Mesendoderm (in vitro differentiated cells): ENCODE data around the gene TTC33.

ENCODE experiments used
- DNase-seq: peaks from one replicate; pipeline ENCODE4 v3.0.0; 2013
- H2AK5ac ChIP-seq: 2 replicates; pipeline ENCODE4 v1.6.1; 2013; ENCODE audit warnings: low read length, inconsistent platforms
- H2BK120ac ChIP-seq: 2 replicates; pipeline ENCODE4 v1.6.1; 2013; ENCODE audit warnings: low read depth, mild to moderate bottlenecking, low read length, moderate library complexity, mixed read lengths
- H2BK15ac ChIP-seq: replicated peaks from 2 replicates; pipeline ENCODE4 v1.6.1; 2013; ENCODE audit warnings: low read depth, mild to moderate bottlenecking, moderate library complexity
- H2BK5ac ChIP-seq: 2 replicates; pipeline ENCODE4 v1.6.1; 2013; ENCODE audit warnings: low read length, inconsistent platforms
- H3K18ac ChIP-seq: 2 replicates; pipeline ENCODE4 v1.6.1; 2013; ENCODE audit warnings: mild to moderate bottlenecking, low read length, mixed read lengths
- H3K23ac ChIP-seq: one replicate; pipeline ENCODE4 v1.6.1; 2013; ENCODE audit warnings: low read length
- H3K27ac ChIP-seq: 2 replicates; pipeline ENCODE4 v1.5.1; 2013; ENCODE audit warnings: low read depth, mild to moderate bottlenecking, inconsistent platforms, low read length, moderate library complexity
- H3K27me3 ChIP-seq: 2 replicates; pipeline ENCODE4 v1.6.1; 2013; ENCODE audit warnings: low read length, control low read depth, mild to moderate bottlenecking, inconsistent platforms; ENCODE audit not compliant: insufficient read depth, poor library complexity
- H3K36me3 ChIP-seq: 2 replicates; pipeline ENCODE4 v1.6.1; 2013; ENCODE audit warnings: low read length, inconsistent platforms; ENCODE audit not compliant: control insufficient read depth, insufficient read depth
- H3K4ac ChIP-seq: one replicate; pipeline ENCODE4 v1.6.1; 2013; ENCODE audit warnings: low read depth, mild to moderate bottlenecking, low read length, moderate library complexity
- H3K4me1 ChIP-seq: 2 replicates; pipeline ENCODE4 v1.6.1; 2013; ENCODE audit warnings: low read depth, low read length, inconsistent platforms; ENCODE audit not compliant: control insufficient read depth
- H3K4me2 ChIP-seq: 2 replicates; pipeline ENCODE4 v1.6.1; 2013; ENCODE audit warnings: low read length
- H3K4me3 ChIP-seq: 2 replicates; pipeline ENCODE4 v1.5.1; 2013; ENCODE audit warnings: mild to moderate bottlenecking, low read length
- H3K56ac ChIP-seq: one replicate; pipeline ENCODE4 v1.6.1; 2013; ENCODE audit warnings: low read length
- H3K79me1 ChIP-seq: 2 replicates; pipeline ENCODE4 v1.6.1; 2013; ENCODE audit warnings: low read length, inconsistent platforms
- H3K79me2 ChIP-seq: 2 replicates; pipeline ENCODE4 v1.6.1; 2013; ENCODE audit warnings: mild to moderate bottlenecking, low read length; ENCODE audit not compliant: control insufficient read depth, insufficient read depth
- H3K9ac ChIP-seq: 2 replicates; pipeline ENCODE4 v1.6.1; 2013; ENCODE audit warnings: low read length, inconsistent platforms
- H4K5ac ChIP-seq: one replicate; pipeline ENCODE4 v1.6.1; 2013; ENCODE audit warnings: low read length
- H4K8ac ChIP-seq: one replicate; pipeline ENCODE4 v1.6.1; 2013; ENCODE audit warnings: low read depth, mild to moderate bottlenecking, control low read depth, low read length, moderate library complexity
- WGBS: extraction: QIAGEN DNeasy Blood & Tissue Kit; methylation state at CpG from one replicate; pipeline ENCODE4 v1.1.7; 2013; ENCODE audit warnings: low lambda C conversion rate, missing lambda C conversion rate; ENCODE audit not compliant: insufficient coverage; ENCODE audit errors: extremely low coverage; 5-methylcytosine and 5-hydroxymethylcytosine counted together

TTC33 gene

DNA sequence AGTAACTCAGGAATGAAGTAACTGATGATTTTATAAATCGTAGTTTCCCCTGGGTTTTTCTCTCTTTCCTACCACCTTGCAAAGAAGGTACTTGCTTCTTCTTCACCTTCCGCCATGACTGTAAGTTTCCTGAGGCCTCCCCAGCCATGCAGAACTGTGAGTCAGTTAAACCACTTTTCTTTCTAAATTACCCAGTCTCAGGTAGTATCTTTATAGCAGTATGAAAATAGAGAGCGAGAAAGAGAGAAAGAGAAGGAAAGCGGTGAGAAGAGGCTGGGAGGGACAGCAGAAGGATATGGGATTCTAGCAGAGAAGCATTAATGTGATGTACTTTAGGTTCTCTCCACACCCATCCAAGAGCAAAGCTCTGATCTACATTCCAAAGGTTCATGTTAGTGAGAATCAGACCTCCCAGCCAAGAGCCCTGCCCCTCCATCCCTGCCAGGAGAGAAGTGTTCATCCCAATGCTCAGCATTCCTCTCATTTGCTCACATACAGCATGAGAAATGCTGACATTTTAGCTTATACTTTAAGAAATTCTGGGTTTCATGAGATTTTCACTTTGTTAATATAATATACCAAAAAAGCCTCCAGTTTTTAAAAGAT is 261.0 kb downstream of the TTC33 start:
- Histone ChIP-seq H3K4ac (no peak overlapping the region), H3K79me1 (no peaks in the 10 kb centered on the region), H3K27me3 (no peaks in the 10 kb centered on the region), H3K79me2 (no peaks in the 10 kb centered on the region), H3K27ac (no peak overlapping the region), H3K4me3 (no peak overlapping the region), H4K5ac (no peak overlapping the region), H3K36me3 (no peaks in the 10 kb centered on the region), H3K4me2 (no peak overlapping the region), H3K9ac (no peak overlapping the region), H2BK15ac (no peak overlapping the region), H2BK5ac (no peak overlapping the region), H2AK5ac (no peak overlapping the region), H2BK120ac (no peak overlapping the region), H4K8ac (no peak overlapping the region), H3K23ac (no peak overlapping the region), H3K56ac (no peak overlapping the region), H3K18ac (no peak overlapping the region), H3K4me1 (no peaks in the 10 kb centered on the region)
- no CpG with 5 or more reads among the region's 4 CpGs for WGBS
- DNase-seq, result no peak

DNA sequence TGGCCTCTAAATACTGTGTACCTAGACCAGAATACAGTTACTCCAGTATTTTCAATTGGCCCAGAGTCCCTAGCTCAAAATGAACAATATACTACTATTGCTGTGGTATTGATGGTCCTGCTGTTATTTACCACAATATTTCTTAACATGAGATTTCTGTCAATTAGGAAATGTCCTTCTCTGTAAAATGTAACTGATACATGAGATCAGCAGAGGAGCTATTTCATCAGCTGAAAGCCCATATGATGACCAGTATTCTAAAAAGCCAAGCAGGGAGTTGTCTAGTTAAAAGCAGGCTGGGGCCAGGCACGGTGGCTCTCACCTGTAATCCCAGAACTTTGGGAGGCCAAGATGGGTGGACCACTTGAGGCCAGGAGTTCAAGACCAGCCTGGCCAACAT is 263.7 kb downstream of the TTC33 start:
- Histone ChIP-seq H2BK120ac (no peak overlapping the region), H3K4me2 (no peak overlapping the region), H2BK5ac (no peak overlapping the region), H2AK5ac (no peak overlapping the region), H3K79me2 (no peaks in the 10 kb centered on the region), H3K27ac (no peak overlapping the region), H3K4ac (no peak overlapping the region), H2BK15ac (no peak overlapping the region), H4K5ac (no peak overlapping the region), H3K27me3 (no peaks in the 10 kb centered on the region), H3K23ac (no peak overlapping the region), H3K4me1 (no peaks in the 10 kb centered on the region), H4K8ac (no peak overlapping the region), H3K9ac (no peak overlapping the region), H3K79me1 (no peaks in the 10 kb centered on the region), H3K18ac (no peak overlapping the region), H3K56ac (no peak overlapping the region), H3K36me3 (no peaks in the 10 kb centered on the region), H3K4me3 (no peak overlapping the region)
- no peak for DNase-seq
- WGBS, result no CpG with 5 or more reads among the region's 1 CpG

DNA sequence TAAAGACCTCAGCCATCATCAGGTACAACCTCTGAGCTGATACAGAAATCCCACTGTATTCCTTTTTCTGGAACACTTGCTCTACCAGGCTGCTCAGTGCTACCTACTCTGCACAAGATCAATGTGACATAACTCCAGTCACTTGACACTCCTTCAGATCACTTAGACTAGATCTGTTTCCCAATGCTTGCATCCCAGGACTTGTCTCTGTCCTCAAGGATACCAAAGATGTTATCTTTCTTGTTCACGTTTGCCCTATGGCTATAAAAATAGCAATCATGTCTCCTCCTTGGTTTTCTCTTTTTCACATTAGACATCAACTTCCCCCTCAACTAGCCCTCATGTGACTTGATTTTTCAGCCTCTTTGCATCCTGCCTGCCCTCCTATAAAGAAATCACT is 264.1 kb downstream of the TTC33 start:
- no peaks in the 10 kb centered on the region for H3K79me1 ChIP-seq
- H3K18ac ChIP-seq, result no peak overlapping the region
- H3K9ac ChIP-seq, result no peak overlapping the region
- no peak overlapping the region for H3K56ac ChIP-seq
- H4K8ac ChIP-seq, result no peak overlapping the region
- H2AK5ac ChIP-seq, result no peak overlapping the region
- no peaks in the 10 kb centered on the region for H3K27me3 ChIP-seq
- H3K36me3 ChIP-seq, result no peaks in the 10 kb centered on the region
- H3K79me2 ChIP-seq, result no peaks in the 10 kb centered on the region
- no peak overlapping the region for H3K4me2 ChIP-seq
- no peak overlapping the region for H3K27ac ChIP-seq
- no peak overlapping the region for H3K4me3 ChIP-seq
- H3K23ac ChIP-seq, result no peak overlapping the region
- H3K4me1 ChIP-seq, result no peaks in the 10 kb centered on the region
- no peak overlapping the region for H2BK15ac ChIP-seq
- no peak overlapping the region for H2BK5ac ChIP-seq
- no CpG with 5 or more reads among the region's 1 CpG for whole genome bisulfite sequencing
- no peak overlapping the region for H4K5ac ChIP-seq
- no peak overlapping the region for H3K4ac ChIP-seq
- DNase-seq, result no peak
- no peak overlapping the region for H2BK120ac ChIP-seq

DNA sequence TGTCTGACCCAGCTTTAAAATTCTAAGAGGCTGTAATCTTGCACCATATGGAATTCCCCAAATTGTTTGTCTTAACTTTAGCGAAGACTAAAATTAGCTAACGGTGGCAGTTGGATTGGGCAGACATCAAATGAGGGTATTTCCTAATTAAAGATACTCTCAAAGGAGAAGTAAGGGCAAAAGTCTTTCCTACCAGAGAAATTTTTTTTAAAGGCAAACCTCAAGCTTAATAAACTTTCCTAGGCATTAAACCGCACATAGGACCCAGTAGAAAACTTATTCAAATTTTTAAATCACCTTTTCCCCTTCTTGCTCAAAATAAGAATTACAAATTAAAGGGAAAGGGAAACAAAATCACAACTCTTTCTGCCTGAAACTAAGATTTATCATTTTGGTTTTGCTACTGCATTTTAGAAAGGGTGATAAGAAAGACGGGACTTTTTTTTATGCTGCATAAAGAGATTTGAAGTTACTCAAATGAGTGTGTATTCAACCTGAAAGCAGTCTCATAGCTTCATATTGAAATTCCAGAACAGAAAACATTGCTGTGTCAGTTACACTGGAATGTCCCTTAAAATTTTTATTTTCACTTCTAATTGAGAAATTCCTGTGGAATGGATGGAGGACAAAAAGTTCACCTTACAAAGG is 265.2 kb downstream of the TTC33 start:
- no CpG with 5 or more reads among the region's 4 CpGs for WGBS
- H3K27ac ChIP-seq, result no peak overlapping the region
- no peak overlapping the region for H2BK5ac ChIP-seq
- H2BK15ac ChIP-seq, result no peak overlapping the region
- H3K23ac ChIP-seq, result no peak overlapping the region
- H3K79me1 ChIP-seq, result no peaks in the 10 kb centered on the region
- H3K18ac ChIP-seq, result no peak overlapping the region
- H3K36me3 ChIP-seq, result no peaks in the 10 kb centered on the region
- H2AK5ac ChIP-seq, result no peak overlapping the region
- H3K4ac ChIP-seq, result no peak overlapping the region
- no peak overlapping the region for H3K4me2 ChIP-seq
- H4K5ac ChIP-seq, result no peak overlapping the region
- no peaks in the 10 kb centered on the region for H3K27me3 ChIP-seq
- no peak overlapping the region for H2BK120ac ChIP-seq
- H3K4me1 ChIP-seq, result no peaks in the 10 kb centered on the region
- no peaks in the 10 kb centered on the region for H3K79me2 ChIP-seq
- DNase-seq, result no peak
- H4K8ac ChIP-seq, result no peak overlapping the region
- no peak overlapping the region for H3K4me3 ChIP-seq
- H3K9ac ChIP-seq, result no peak overlapping the region
- H3K56ac ChIP-seq, result no peak overlapping the region

DNA sequence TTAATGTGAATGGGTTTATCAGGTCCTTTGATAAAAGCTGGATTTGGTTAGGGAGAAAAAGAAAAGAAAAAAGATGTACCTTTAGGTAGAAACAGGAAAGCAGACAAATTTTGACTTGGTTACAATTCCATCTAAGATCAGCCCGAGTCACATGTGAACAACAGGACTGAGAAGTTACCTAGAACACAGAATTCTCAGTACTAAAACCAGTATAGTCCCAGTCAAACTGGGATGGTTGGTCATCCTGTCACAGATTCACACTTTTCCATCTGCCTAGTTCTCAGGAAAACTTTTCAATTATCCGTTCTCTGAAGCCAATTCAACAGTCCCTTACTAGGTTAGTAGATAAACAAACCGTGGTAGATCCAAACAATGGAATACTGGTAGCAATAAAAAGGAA is 266.3 kb downstream of the TTC33 start:
- H3K9ac ChIP-seq, result no peak overlapping the region
- no peak overlapping the region for H3K18ac ChIP-seq
- no peak overlapping the region for H3K23ac ChIP-seq
- no peak overlapping the region for H2BK15ac ChIP-seq
- no peak for DNase-seq
- H3K4me3 ChIP-seq, result no peak overlapping the region
- no peaks in the 10 kb centered on the region for H3K27me3 ChIP-seq
- WGBS, result no CpG with 5 or more reads among the region's 3 CpGs
- no peak overlapping the region for H3K4me2 ChIP-seq
- H3K27ac ChIP-seq, result no peak overlapping the region
- H4K5ac ChIP-seq, result no peak overlapping the region
- H4K8ac ChIP-seq, result no peak overlapping the region
- no peaks in the 10 kb centered on the region for H3K79me1 ChIP-seq
- no peak overlapping the region for H3K4ac ChIP-seq
- H3K79me2 ChIP-seq, result no peaks in the 10 kb centered on the region
- no peak overlapping the region for H3K56ac ChIP-seq
- H3K36me3 ChIP-seq, result no peaks in the 10 kb centered on the region
- H2AK5ac ChIP-seq, result no peak overlapping the region
- H2BK120ac ChIP-seq, result no peak overlapping the region
- no peaks in the 10 kb centered on the region for H3K4me1 ChIP-seq
- H2BK5ac ChIP-seq, result no peak overlapping the region
